IMR-90 (cell line): Measurements from ENCODE around the gene NKX2-1.

Experiments
- BHLHE40 ChIP-seq: fragments of 150-350 bp; IDR thresholded peaks from 2 replicates; pipeline ENCODE4 v1.6.1; 2016; ENCODE audit warnings: mild to moderate bottlenecking, low read depth, low read length
- CEBPB ChIP-seq: IDR thresholded peaks from 2 replicates; pipeline ENCODE4 v1.6.1; 2012; ENCODE audit warnings: low read depth, low read length, improper control_type of control experiment
- CTCF ChIP-seq: conservative IDR thresholded peaks from 2 replicates; pipeline ENCODE4 v1.5.1; 2012; ENCODE audit warnings: mild to moderate bottlenecking, low read depth, low read length, improper control_type of control experiment
- RAD21 ChIP-seq: IDR thresholded peaks from 2 replicates; pipeline ENCODE4 v1.6.1; 2012; ENCODE audit warnings: low read length, improper control_type of control experiment
- RFX5 ChIP-seq: IDR thresholded peaks from 2 replicates; pipeline ENCODE4 v1.8.0; 2012; ENCODE audit warnings: low read depth, mild to moderate bottlenecking, low read length, moderate library complexity

GRCh38 chr14:36514278-36515104 lies 5.5 kb downstream of the NKX2-1 start:
- TF ChIP-seq RFX5 (no peak), CTCF (no peak), BHLHE40 (no peak), RAD21 (no peak), CEBPB (no peak)
